WTC11 (cell line): ENCODE data around the gene CETP. TPM values are rescaled to one million over a fixed set of nuclear protein-coding genes. Genes with fewer than 3 reads are reported as not detected.

Source experiments
- ATAC-seq: fragments of 200-7000 bp; cut with Tn5 transposase; 2 replicates; pipeline ENCODE4 v1.10.0; 2021; ENCODE audit warnings: mild to moderate bottlenecking, moderate library complexity
- CTCF ChIA-PET: fragments of 300-600 bp; sonication (Branson Sonifier 250); formaldehyde crosslinking; loops from one replicate; lab custom pipeline; 2021; ENCODE audit warnings: antibody characterized with exemption; lab: Charles Lee
- POLR2A ChIA-PET: fragments of 350-600 bp; sonication (Branson Sonifier 250); formaldehyde crosslinking; loops from one replicate; lab custom pipeline; 2021; ENCODE audit warnings: antibody characterized with exemption; lab: Charles Lee
- DNase-seq: peaks from one replicate; pipeline ENCODE4 v3.0.0; 2021; ENCODE audit warnings: low spot score
- H3K27ac Mint-ChIP-seq: 2 replicates; pipeline ENCODE4 v1.8.0; 2021; ENCODE audit warnings: mixed read lengths
- H3K27me3 Mint-ChIP-seq: 2 replicates; pipeline ENCODE4 v1.8.0; 2021; ENCODE audit warnings: low read depth, mild to moderate bottlenecking, moderate library complexity, mixed read lengths
- H3K36me3 Mint-ChIP-seq: 2 replicates; pipeline ENCODE4 v1.8.0; 2021; ENCODE audit warnings: mixed read lengths
- H3K4me1 Mint-ChIP-seq: 2 replicates; pipeline ENCODE4 v1.8.0; 2022; ENCODE audit warnings: mixed read lengths
- H3K4me3 Mint-ChIP-seq: 2 replicates; pipeline ENCODE4 v1.8.0; 2021; ENCODE audit warnings: mild to moderate bottlenecking, moderate library complexity, mixed read lengths
- H3K9me3 Mint-ChIP-seq: 2 replicates; pipeline ENCODE4 v1.8.0; 2021; ENCODE audit warnings: mixed read lengths
- AR ChIP-seq: fragments of 250-450 bp; sonication (Bioruptor Pico); IDR thresholded peaks from 2 replicates; pipeline ENCODE4 v1.9.0; 2021; ENCODE audit warnings: mild to moderate bottlenecking
- ELF4 ChIP-seq: sonication (generic); formaldehyde crosslinking; IDR thresholded peaks from 2 replicates; pipeline ENCODE4 v1.8.1; 2022; ENCODE audit warnings: low read depth, mild to moderate bottlenecking, moderate library complexity, missing genetic modification reagents
- ESRRA ChIP-seq: sonication (generic); formaldehyde crosslinking; IDR thresholded peaks from 2 replicates; pipeline ENCODE4 v1.8.1; 2022; ENCODE audit warnings: mild to moderate bottlenecking, missing genetic modification reagents, borderline replicate concordance
- ETV6 ChIP-seq: sonication (generic); formaldehyde crosslinking; IDR thresholded peaks from 2 replicates; pipeline ENCODE4 v1.8.1; 2022; ENCODE audit warnings: mild to moderate bottlenecking, missing genetic modification reagents
- FOXP1 ChIP-seq: sonication (generic); formaldehyde crosslinking; IDR thresholded peaks from 2 replicates; pipeline ENCODE4 v1.8.0; 2022; ENCODE audit warnings: missing genetic modification reagents, mild to moderate bottlenecking, moderate library complexity, borderline replicate concordance
- GABPB1 ChIP-seq: sonication (generic); formaldehyde crosslinking; IDR thresholded peaks from 2 replicates; pipeline ENCODE4 v1.8.1; 2023; ENCODE audit warnings: mild to moderate bottlenecking, missing genetic modification reagents
- NFYB ChIP-seq: sonication (generic); formaldehyde crosslinking; conservative IDR thresholded peaks from 2 replicates; pipeline ENCODE4 v1.8.0; 2022; ENCODE audit warnings: low read depth, missing genetic modification reagents
- PRRX2 ChIP-seq: fragments of 250-450 bp; sonication (Bioruptor Pico); IDR thresholded peaks from 2 replicates; pipeline ENCODE4 v1.8.0; 2021; ENCODE audit warnings: mild to moderate bottlenecking
- SMAD3 ChIP-seq: sonication (generic); formaldehyde crosslinking; IDR thresholded peaks from 2 replicates; pipeline ENCODE4 v1.8.0; 2022; ENCODE audit warnings: missing genetic modification reagents, mild to moderate bottlenecking, borderline replicate concordance
- SP1 ChIP-seq: sonication (generic); formaldehyde crosslinking; conservative IDR thresholded peaks from 2 replicates; pipeline ENCODE4 v1.8.1; 2022; ENCODE audit warnings: missing genetic modification reagents
- STAT6 ChIP-seq: sonication (generic); formaldehyde crosslinking; conservative IDR thresholded peaks from 2 replicates; pipeline ENCODE4 v1.8.1; 2023; ENCODE audit warnings: mild to moderate bottlenecking, low read depth, missing genetic modification reagents, moderate library complexity
- TCF7 ChIP-seq: sonication (generic); formaldehyde crosslinking; IDR thresholded peaks from 2 replicates; pipeline ENCODE4 v1.8.0; 2022; ENCODE audit warnings: mild to moderate bottlenecking, low read depth, missing genetic modification reagents, moderate library complexity
- TEAD1 ChIP-seq: sonication (generic); formaldehyde crosslinking; IDR thresholded peaks from 2 replicates; pipeline ENCODE4 v1.8.0; 2022; ENCODE audit warnings: mild to moderate bottlenecking, missing genetic modification reagents
- ZMAT4 ChIP-seq: fragments of 250-450 bp; sonication (Bioruptor Pico); IDR thresholded peaks from 2 replicates; pipeline ENCODE4 v1.9.0; 2021; ENCODE audit warnings: mild to moderate bottlenecking
- ZNF423 ChIP-seq: fragments of 250-450 bp; sonication (Bioruptor Pico); IDR thresholded peaks from 2 replicates; pipeline ENCODE4 v2.1.2; 2022; ENCODE audit warnings: mild to moderate bottlenecking, moderate library complexity
- total RNA-seq: library from RNA; stranded (reverse); gene quantifications from 3 replicates; pipeline ENCODE4 v1.2.3, GENCODE V29; 2021
- TF ChIP-seq, protein P1 (sequence below): fragments of 200-600 bp; IDR thresholded peaks from 2 replicates; pipeline ENCODE4 v1.8.0; 2022; ENCODE audit warnings: antibody characterized with exemption
- TF ChIP-seq, protein P2 (sequence below): sonication (generic); formaldehyde crosslinking; IDR thresholded peaks from 2 replicates; pipeline ENCODE4 v1.8.1; 2022; ENCODE audit warnings: low read depth, missing genetic modification reagents, borderline replicate concordance
- TF ChIP-seq, protein P3 (sequence below): sonication (generic); formaldehyde crosslinking; IDR thresholded peaks from 2 replicates; pipeline ENCODE4 v1.8.1; 2023; ENCODE audit warnings: mild to moderate bottlenecking, moderate library complexity, missing genetic modification reagents
- TF ChIP-seq, protein P4 (sequence below): sonication (generic); formaldehyde crosslinking; IDR thresholded peaks from 2 replicates; pipeline ENCODE4 v1.8.0; 2022; ENCODE audit warnings: mild to moderate bottlenecking, missing genetic modification reagents
- TF ChIP-seq, protein P5 (sequence below): sonication (generic); formaldehyde crosslinking; IDR thresholded peaks from 2 replicates; pipeline ENCODE4 v1.8.1; 2023; ENCODE audit warnings: mild to moderate bottlenecking, missing genetic modification reagents
- TF ChIP-seq, protein P6 (sequence below): sonication (generic); formaldehyde crosslinking; IDR thresholded peaks from 2 replicates; pipeline ENCODE4 v1.8.0; 2023; ENCODE audit warnings: missing genetic modification reagents

The CETP gene
- total RNA-seq, 1 experiment from 2014 or later = not detected

- POLR2A ChIA-PET = no interaction called here
- Mint-ChIP-seq H3K4me3 (peak overlapping the region; percentile 18; the same call in 1 of the 2 replicates), H3K4me1 (peaks cover 7% of the 10 kb centered on the region), H3K36me3 (no peaks in the 10 kb centered on the region), H3K27ac (no peak overlapping the region), H3K9me3 (peaks cover 4% of the 10 kb centered on the region; the same call in 1 of the 2 replicates), H3K27me3 (no peaks in the 10 kb centered on the region)
- peak; percentile 98 for DNase-seq
- ATAC-seq = peak; percentile 91
- CTCF ChIA-PET = interaction anchor here (0.5 to 3.7 kb wide), 48 partner anchors 9 to 464 kb away, joined by 3 to 71 read pairs (median 4); partner anchors contain the start of genes ARL2BP, CPNE2, HERPUD1 and NLRC5
- no peak for TF ChIP-seq AR
- peak; percentile 94 for TF ChIP-seq GABPB1 (CRISPR knock-in tag)
- TF ChIP-seq NFYB = no peak
- TF ChIP-seq, protein P1, sequence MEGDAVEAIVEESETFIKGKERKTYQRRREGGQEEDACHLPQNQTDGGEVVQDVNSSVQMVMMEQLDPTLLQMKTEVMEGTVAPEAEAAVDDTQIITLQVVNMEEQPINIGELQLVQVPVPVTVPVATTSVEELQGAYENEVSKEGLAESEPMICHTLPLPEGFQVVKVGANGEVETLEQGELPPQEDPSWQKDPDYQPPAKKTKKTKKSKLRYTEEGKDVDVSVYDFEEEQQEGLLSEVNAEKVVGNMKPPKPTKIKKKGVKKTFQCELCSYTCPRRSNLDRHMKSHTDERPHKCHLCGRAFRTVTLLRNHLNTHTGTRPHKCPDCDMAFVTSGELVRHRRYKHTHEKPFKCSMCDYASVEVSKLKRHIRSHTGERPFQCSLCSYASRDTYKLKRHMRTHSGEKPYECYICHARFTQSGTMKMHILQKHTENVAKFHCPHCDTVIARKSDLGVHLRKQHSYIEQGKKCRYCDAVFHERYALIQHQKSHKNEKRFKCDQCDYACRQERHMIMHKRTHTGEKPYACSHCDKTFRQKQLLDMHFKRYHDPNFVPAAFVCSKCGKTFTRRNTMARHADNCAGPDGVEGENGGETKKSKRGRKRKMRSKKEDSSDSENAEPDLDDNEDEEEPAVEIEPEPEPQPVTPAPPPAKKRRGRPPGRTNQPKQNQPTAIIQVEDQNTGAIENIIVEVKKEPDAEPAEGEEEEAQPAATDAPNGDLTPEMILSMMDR = peak; percentile 95
- TF ChIP-seq, protein P2, sequence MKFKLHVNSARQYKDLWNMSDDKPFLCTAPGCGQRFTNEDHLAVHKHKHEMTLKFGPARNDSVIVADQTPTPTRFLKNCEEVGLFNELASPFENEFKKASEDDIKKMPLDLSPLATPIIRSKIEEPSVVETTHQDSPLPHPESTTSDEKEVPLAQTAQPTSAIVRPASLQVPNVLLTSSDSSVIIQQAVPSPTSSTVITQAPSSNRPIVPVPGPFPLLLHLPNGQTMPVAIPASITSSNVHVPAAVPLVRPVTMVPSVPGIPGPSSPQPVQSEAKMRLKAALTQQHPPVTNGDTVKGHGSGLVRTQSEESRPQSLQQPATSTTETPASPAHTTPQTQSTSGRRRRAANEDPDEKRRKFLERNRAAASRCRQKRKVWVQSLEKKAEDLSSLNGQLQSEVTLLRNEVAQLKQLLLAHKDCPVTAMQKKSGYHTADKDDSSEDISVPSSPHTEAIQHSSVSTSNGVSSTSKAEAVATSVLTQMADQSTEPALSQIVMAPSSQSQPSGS (CRISPR knock-in tag) = no peak
- TF ChIP-seq TCF7 (CRISPR knock-in tag) = no peak
- 0 out of 2 replicates have a peak, but pooled peaks have one; percentile 38 for TF ChIP-seq ETV6 (CRISPR knock-in tag)
- TF ChIP-seq, protein P3, sequence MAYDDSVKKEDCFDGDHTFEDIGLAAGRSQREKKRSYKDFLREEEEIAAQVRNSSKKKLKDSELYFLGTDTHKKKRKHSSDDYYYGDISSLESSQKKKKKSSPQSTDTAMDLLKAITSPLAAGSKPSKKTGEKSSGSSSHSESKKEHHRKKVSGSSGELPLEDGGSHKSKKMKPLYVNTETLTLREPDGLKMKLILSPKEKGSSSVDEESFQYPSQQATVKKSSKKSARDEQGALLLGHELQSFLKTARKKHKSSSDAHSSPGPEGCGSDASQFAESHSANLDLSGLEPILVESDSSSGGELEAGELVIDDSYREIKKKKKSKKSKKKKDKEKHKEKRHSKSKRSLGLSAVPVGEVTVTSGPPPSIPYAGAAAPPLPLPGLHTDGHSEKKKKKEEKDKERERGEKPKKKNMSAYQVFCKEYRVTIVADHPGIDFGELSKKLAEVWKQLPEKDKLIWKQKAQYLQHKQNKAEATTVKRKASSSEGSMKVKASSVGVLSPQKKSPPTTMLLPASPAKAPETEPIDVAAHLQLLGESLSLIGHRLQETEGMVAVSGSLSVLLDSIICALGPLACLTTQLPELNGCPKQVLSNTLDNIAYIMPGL = peak; percentile 93
- TF ChIP-seq, protein P4, sequence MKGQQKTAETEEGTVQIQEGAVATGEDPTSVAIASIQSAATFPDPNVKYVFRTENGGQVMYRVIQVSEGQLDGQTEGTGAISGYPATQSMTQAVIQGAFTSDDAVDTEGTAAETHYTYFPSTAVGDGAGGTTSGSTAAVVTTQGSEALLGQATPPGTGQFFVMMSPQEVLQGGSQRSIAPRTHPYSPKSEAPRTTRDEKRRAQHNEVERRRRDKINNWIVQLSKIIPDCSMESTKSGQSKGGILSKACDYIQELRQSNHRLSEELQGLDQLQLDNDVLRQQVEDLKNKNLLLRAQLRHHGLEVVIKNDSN (CRISPR knock-in tag) = no peak
- TF ChIP-seq TEAD1 (CRISPR knock-in tag) = peak; percentile 29; the same call in 1 of the 2 replicates
- TF ChIP-seq SP1 (CRISPR knock-in tag) = peak; percentile 67
- no peak for TF ChIP-seq ELF4 (CRISPR knock-in tag)
- TF ChIP-seq SMAD3 = no peak
- peak; percentile 23; the same call in 1 of the 2 replicates for TF ChIP-seq FOXP1 (CRISPR knock-in tag)
- TF ChIP-seq, protein P5, sequence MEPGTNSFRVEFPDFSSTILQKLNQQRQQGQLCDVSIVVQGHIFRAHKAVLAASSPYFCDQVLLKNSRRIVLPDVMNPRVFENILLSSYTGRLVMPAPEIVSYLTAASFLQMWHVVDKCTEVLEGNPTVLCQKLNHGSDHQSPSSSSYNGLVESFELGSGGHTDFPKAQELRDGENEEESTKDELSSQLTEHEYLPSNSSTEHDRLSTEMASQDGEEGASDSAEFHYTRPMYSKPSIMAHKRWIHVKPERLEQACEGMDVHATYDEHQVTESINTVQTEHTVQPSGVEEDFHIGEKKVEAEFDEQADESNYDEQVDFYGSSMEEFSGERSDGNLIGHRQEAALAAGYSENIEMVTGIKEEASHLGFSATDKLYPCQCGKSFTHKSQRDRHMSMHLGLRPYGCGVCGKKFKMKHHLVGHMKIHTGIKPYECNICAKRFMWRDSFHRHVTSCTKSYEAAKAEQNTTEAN (CRISPR knock-in tag) = no peak
- no peak for TF ChIP-seq ZNF423
- TF ChIP-seq STAT6 = no peak
- peak; percentile 98 for TF ChIP-seq ESRRA (CRISPR knock-in tag)
- no peak for TF ChIP-seq PRRX2 (CRISPR knock-in tag)
- TF ChIP-seq, protein P6, sequence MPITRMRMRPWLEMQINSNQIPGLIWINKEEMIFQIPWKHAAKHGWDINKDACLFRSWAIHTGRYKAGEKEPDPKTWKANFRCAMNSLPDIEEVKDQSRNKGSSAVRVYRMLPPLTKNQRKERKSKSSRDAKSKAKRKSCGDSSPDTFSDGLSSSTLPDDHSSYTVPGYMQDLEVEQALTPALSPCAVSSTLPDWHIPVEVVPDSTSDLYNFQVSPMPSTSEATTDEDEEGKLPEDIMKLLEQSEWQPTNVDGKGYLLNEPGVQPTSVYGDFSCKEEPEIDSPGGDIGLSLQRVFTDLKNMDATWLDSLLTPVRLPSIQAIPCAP (CRISPR knock-in tag) = no peak
- no peak for TF ChIP-seq ZMAT4 (CRISPR knock-in tag)
Measured at GRCh38 chr16:56964243-56965148, 2.7 kb downstream of the CETP start.
